Measurements from ENCODE around the gene CA5B.
A peak's percentile ranks its signal among the peaks of the same experiment; 100 is the strongest.
"Not testable (repeated sequence)": the region's sequence is repeated elsewhere in the genome, so short reads cannot be mapped to it uniquely, and the experiment has no call there.

CA5B gene, protein sequence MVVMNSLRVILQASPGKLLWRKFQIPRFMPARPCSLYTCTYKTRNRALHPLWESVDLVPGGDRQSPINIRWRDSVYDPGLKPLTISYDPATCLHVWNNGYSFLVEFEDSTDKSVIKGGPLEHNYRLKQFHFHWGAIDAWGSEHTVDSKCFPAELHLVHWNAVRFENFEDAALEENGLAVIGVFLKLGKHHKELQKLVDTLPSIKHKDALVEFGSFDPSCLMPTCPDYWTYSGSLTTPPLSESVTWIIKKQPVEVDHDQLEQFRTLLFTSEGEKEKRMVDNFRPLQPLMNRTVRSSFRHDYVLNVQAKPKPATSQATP

GRCh38 chrX:15737959-15738902 is at the start of gene CA5B:
Gene CA5B, plus strand, starts transcription at chrX:15738270. Its CDS starts 11,754 bp downstream, at chrX:15750024.
- DNase-seq, result peak; percentile 97

- no peak for DNase-seq
These were observed 43.1 kb upstream of the CA5B start for GRCh38 chrX:15694941-15695451.

DNA sequence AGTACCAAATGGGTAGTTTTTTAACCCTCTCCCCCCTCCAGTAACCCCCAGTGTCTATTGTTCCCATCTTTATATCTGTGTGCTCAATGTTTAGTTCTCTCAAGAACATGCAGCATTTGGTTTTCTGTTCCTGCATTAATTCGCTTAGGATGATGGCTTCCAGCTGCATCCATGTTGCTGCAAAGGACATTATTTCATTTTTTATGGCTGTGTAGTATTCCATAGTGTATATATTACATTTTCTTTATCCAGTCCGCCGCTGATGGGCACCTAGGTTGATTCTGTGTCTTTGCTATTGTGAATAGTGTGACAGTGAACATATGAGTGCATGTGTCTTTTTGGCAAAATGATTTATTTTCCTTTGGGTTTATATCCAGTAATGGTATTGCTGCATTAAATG is 41.6 kb upstream of the CA5B start:
- no peak for DNase-seq

DNA sequence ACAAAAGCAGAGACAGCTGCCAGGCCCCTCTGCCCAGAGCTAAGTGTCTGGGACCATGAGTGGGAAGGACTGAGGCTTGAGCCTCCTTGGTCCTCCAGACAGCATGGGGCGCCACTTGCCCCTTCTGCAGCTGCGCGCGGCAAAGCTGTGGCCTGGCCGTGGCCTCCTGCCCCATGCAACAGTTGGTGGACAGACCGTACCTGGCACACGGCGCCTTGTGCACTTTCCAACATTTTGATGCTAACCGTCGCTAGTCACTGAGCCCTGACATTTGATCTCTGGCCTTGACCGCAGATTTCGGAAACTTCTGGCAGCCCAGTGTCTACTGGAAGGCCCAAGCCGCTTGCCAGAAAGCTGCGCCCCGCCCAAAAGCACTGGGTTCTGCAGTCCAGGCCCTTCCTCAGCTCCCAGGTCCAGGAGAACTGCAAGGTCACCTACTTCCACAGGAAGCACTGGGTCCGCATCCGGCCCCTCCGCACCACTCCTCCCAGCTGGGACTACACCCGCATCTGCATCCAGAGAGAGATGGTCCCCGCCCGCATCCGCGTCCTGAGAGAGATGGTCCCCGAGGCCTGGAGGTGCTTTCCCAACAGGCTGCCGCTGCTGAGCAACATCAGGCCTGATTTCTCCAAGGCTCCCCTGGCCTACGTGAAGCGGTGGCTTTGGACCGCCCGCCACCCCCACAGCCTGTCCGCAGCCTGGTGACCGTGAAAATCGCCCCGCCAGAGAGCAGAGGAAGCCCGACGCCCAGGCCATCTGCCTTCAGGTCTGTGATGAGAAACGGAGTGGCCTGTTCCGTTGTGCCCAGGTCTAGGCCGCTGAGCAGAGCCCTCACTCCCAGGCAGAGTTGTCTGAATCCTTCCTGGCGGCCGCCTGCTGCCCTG is 35.3 kb upstream of the CA5B start:
- no peak for DNase-seq

GRCh38 chrX:15703809-15704208 is 34.3 kb upstream of the CA5B start:
- DNase-seq, result not testable (repeated sequence)

GRCh38 chrX:15704273-15704672 is 33.8 kb upstream of the CA5B start:
- not testable (repeated sequence) for DNase-seq

DNA sequence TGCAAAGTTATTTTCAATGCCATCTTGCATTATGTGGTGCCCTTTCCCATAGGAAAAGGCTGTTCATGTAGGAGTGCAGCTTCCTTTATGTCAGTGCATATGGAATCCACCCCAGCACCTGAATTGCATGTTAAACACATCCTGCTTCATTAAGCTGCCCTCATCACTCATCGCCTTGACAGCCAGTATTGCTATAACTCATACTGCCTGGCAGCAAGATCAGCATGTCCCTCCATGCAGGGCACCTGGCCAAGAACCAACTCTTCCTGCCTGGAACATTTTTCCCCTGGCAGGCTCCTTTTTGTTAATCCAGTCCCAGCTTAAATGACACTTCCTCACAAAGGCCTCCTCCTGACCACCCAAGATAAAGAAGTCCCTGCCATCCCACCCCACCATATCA is 23.5 kb upstream of the CA5B start:
- no peak for DNase-seq

DNA sequence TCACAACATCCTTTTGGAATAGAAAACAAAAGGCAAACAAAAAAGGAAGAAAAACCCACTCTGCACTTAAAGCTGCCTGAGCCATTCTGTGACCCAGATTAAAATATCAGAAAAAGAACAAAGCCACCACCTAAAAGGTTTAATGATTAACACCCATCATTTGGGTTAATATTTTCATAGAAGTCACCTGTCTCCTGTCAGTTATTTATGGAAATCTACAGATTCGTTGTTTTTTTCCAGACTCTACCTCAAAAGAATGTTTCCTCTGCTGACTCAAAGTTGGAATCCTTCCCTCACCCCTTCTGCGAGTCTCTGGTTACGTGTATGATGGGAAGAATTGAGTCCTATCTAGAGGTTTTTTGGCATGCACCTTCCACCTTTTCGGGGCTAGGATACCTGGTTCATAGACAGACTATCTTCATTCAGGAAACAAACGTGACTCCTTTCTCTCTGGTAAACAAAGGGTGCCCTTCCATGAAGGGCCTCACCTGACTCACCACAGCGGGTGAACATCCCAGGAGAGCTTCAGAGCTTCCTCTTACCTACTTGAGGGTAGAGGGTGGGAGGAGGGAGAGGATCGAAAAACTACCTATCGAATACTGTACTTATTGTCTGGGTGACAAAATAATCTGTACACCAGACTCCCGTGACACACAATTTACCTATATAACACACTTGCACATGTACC is 19.6 kb upstream of the CA5B start:
- DNase-seq, result no peak

DNA sequence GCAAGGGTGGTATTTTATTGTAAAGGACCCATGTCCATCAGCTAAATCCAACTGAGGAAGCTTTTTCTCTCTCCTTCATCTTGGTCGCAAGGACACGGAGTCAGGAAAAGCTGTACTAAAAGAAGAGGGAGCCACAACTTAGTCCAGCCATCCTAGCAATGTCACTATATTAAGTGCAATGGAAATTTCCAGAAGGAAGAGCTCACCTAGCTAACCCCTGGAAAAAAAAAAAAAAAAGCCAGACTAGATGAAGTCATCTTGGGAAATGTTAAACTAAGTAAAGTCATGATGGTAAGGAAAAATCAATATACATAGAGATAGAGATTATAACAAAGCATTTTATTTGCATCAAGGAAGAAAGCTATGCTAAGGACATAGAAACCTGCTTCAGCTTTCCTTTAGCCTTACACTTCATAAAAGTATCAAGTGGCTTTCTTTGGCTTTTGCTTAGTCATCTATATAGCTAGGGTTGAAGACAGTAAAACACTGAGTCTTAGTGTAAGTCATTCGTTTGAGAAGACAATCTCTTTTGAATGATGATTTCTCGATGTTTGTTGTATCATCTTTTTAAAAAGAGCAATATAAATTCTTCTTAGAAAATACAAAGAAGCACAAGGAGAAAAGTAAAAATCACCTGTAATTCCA is 18.6 kb upstream of the CA5B start:
- no peak for DNase-seq

- no peak for DNase-seq
These were observed 16.2 kb upstream of the CA5B start for GRCh38 chrX:15721911-15722310.

DNA sequence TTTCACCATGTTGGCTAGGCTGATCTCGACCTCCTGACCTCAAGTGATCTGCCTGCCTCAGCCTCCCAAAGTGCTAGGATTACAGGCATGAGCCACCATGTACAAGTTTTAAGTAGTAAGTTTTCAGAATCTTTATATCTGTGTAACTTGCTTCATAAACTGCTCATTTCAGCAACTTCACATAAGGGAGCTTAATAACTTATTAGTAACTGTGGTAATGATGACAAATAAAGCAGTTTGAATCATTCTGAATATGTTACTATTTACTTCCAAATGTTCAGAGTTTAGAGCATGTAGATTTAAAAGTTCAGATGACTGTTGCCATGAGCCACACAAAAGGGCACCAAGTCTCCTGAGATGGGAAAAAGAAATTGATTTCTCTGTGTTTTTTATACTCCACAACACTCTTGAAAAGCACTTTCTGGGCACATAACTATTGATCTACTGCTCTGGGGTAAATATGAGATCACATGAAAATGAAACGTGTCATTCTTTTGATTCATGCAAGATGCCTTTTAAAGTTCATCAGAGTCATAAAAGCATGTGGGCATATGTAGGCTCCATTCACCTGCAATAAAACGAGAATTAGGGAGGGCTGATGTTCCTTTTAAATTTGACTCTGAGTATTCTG is 14.1 kb upstream of the CA5B start:
- no peak for DNase-seq

DNA sequence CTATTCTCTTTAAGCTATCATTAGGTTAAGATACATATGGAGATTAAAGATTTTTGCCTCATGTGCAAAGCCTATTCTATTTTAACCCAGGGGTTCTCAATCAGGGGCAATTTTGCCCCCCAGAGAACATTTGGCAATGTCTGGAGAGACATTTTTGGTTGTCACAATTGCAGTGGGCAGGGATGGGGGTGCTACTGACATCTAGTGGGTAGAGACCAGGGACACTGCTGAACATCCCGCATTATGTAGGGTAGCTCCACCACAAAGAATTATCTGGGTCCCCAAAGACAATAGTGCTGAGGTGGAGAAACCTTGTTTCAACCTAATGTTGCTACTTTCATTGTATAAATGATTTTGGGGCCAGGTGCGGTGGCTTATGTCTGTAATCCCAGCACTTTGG is 13.2 kb upstream of the CA5B start:
- no peak for DNase-seq

GRCh38 chrX:15731368-15731767 is 6.7 kb upstream of the CA5B start:
- DNase-seq, result not testable (repeated sequence)

DNA sequence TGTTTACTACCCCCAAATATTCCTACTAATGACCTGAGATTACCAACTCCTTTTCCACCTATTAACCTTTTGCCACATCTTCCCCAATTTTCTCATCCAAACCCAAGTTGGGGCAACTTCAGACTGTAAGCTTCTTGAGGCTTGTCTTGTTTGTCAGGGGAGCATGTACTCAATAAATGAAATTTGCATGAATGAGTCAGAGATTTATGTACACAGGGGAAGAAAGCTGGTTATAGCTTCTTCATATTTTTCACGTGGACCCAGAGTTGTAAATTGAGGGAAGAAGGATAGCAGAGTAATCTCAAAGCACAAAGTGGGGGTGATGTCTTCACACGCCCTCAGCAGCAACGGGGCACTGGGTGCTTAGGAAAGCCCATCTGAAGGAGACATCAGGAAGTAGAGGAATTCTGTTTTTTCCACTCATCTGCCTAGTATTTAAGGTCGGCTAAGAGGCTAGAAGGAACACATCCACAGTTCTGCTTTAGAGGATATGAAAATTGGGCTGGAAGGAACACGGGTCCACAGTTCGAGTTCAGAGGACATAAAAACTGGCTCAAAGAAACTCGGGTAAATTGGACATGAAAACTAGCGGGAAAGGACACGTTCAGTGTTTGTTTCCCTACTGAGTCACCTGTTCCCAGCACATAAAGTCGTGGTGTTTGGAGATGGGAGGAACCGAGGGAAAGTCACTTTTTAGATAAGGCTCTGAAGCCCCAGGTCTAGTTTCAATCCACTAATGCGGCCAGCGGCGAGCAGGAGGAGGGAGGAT is 696 bp upstream of the CA5B start:
- DNase-seq, result no peak

- no peak for DNase-seq
These were observed 1.8 kb downstream of the CA5B start for GRCh38 chrX:15739886-15740285.

DNA sequence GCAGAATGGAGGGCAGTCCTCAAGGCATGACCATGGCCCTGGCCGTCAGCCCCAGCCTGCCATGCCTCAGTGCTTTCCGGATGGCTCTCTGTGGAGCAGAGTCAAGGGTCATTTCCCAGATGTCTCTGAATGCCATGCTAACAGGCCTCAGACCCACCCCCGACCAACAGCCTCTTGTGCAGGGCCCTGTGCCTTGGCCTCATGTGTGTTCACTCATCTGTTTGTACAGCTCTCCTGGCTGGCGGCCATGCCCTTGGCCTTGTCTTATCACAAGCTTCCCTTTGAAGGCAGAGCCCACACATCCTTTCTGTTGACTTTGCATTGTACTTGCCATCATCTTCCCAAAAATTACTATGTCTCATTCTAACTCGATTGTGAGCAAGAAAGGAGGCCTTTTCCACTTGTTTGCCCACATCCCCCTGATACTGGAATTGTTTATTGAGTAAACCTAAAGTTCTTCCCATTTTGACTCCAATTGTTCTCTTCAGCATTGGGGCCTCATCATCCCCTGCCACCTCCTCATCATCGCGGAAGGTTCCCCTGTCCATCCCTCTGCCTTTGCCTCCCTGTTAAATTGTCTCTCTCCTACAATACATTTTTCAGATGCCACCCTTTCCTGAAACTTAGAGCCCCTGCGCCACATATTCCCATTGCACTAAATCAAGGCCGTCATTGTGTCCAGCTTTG is 6.3 kb downstream of the CA5B start:
- no peak for DNase-seq

DNA sequence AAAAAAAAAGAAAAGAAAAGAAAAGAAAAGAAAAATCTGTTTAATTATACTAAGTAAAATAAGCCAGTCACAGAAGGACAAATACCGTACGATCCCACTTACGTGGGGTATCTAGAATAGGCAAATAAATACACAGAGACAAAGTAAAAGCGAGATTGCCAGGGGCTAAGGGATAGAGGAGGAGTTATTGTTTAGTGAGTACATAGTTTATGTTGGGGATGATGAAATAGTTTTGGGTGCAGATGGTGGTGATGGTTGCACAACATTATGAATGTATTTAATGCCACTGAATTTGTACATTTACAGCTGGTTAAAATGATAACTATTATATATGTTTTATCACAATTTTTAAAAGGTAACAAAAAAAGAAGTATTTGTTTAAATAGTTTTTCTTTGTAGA is 7.1 kb downstream of the CA5B start:
- DNase-seq, result no peak

DNA sequence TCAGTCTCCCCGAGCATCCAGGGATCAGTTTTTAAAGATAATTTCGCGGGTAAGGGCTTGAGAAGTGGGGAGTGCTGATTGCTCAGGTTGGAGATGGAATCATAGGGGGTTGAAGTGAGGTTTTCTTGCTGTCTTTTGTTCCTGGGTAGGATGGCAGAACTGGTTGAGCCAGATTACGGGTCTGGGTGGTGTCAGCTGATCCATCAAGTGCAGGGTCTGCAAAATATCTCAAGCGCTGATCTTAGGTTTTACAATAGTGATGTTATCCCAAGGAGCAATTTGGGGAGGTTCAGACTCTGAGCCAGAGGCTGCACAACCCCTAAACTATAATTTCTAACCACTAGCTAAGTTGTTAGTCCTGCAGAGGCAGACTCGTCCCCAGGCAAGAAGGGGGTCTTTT is 8.6 kb downstream of the CA5B start:
- DNase-seq, result not testable (repeated sequence)

GRCh38 chrX:15747626-15748173 is 9.6 kb downstream of the CA5B start:
- no peak for DNase-seq
